Measurements from ENCODE around the gene CDC42BPG. TPM values are rescaled to one million over a fixed set of nuclear protein-coding genes. Genes with fewer than 3 reads are reported as not detected.

Gene CDC42BPG
- total RNA-seq, 1 experiment from 2014 or later, result 21.6 TPM

DNA sequence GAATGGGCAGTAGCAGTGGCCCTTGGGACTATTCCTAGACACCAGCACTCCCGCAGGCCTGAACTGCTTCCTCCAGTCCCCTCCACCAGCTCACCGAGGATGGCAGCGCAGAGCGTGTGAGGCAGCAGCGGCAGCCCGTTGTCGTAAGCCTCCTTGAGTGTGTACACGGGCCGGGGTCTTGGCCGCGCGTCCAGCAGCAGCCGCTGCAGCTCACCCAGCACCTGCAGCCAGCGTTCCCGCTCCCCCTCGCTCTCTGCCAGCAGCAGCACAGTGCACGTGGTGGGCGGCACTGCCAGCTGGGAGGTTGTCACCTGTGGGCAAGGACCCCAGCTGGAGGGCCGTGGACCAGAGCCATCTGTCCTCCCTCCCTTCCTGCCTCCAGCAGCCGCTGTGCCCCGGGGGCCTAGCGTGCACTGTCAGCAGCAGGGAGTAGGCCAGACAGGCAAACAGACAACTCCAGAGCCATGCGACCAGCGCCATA is 13.0 kb downstream of the CDC42BPG start (continued):
- TF ChIP-seq, protein P1, sequence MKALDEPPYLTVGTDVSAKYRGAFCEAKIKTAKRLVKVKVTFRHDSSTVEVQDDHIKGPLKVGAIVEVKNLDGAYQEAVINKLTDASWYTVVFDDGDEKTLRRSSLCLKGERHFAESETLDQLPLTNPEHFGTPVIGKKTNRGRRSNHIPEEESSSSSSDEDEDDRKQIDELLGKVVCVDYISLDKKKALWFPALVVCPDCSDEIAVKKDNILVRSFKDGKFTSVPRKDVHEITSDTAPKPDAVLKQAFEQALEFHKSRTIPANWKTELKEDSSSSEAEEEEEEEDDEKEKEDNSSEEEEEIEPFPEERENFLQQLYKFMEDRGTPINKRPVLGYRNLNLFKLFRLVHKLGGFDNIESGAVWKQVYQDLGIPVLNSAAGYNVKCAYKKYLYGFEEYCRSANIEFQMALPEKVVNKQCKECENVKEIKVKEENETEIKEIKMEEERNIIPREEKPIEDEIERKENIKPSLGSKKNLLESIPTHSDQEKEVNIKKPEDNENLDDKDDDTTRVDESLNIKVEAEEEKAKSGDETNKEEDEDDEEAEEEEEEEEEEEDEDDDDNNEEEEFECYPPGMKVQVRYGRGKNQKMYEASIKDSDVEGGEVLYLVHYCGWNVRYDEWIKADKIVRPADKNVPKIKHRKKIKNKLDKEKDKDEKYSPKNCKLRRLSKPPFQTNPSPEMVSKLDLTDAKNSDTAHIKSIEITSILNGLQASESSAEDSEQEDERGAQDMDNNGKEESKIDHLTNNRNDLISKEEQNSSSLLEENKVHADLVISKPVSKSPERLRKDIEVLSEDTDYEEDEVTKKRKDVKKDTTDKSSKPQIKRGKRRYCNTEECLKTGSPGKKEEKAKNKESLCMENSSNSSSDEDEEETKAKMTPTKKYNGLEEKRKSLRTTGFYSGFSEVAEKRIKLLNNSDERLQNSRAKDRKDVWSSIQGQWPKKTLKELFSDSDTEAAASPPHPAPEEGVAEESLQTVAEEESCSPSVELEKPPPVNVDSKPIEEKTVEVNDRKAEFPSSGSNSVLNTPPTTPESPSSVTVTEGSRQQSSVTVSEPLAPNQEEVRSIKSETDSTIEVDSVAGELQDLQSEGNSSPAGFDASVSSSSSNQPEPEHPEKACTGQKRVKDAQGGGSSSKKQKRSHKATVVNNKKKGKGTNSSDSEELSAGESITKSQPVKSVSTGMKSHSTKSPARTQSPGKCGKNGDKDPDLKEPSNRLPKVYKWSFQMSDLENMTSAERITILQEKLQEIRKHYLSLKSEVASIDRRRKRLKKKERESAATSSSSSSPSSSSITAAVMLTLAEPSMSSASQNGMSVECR (CRISPR knock-in tag; IDR thresholded peaks at IDR 0.05; ENCODE audit: borderline replicate concordance), result no peak
- TF ChIP-seq EMX1 (CRISPR knock-in tag; IDR thresholded peaks at IDR 0.05), result no peak
- TF ChIP-seq NFE2L1 (CRISPR knock-in tag; IDR thresholded peaks at IDR 0.05), result no peak
- TF ChIP-seq, protein P2, sequence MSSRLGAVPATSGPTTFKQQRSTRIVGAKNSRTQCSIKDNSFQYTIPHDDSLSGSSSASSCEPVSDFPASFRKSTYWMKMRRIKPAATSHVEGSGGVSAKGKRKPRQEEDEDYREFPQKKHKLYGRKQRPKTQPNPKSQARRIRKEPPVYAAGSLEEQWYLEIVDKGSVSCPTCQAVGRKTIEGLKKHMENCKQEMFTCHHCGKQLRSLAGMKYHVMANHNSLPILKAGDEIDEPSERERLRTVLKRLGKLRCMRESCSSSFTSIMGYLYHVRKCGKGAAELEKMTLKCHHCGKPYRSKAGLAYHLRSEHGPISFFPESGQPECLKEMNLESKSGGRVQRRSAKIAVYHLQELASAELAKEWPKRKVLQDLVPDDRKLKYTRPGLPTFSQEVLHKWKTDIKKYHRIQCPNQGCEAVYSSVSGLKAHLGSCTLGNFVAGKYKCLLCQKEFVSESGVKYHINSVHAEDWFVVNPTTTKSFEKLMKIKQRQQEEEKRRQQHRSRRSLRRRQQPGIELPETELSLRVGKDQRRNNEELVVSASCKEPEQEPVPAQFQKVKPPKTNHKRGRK (CRISPR knock-in tag; IDR thresholded peaks at IDR 0.05; ENCODE audit: borderline replicate concordance), result no peak
- TF ChIP-seq, protein P3, sequence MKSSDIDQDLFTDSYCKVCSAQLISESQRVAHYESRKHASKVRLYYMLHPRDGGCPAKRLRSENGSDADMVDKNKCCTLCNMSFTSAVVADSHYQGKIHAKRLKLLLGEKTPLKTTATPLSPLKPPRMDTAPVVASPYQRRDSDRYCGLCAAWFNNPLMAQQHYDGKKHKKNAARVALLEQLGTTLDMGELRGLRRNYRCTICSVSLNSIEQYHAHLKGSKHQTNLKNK (CRISPR knock-in tag; IDR thresholded peaks at IDR 0.05), result no peak
- TF ChIP-seq FOXP1 (CRISPR knock-in tag; IDR thresholded peaks at IDR 0.05; ENCODE audit: borderline replicate concordance), result no peak
- TF ChIP-seq ZNF396 (CRISPR knock-in tag; IDR thresholded peaks at IDR 0.05; ENCODE audit: borderline replicate concordance), result no peak
- TF ChIP-seq, protein P4, sequence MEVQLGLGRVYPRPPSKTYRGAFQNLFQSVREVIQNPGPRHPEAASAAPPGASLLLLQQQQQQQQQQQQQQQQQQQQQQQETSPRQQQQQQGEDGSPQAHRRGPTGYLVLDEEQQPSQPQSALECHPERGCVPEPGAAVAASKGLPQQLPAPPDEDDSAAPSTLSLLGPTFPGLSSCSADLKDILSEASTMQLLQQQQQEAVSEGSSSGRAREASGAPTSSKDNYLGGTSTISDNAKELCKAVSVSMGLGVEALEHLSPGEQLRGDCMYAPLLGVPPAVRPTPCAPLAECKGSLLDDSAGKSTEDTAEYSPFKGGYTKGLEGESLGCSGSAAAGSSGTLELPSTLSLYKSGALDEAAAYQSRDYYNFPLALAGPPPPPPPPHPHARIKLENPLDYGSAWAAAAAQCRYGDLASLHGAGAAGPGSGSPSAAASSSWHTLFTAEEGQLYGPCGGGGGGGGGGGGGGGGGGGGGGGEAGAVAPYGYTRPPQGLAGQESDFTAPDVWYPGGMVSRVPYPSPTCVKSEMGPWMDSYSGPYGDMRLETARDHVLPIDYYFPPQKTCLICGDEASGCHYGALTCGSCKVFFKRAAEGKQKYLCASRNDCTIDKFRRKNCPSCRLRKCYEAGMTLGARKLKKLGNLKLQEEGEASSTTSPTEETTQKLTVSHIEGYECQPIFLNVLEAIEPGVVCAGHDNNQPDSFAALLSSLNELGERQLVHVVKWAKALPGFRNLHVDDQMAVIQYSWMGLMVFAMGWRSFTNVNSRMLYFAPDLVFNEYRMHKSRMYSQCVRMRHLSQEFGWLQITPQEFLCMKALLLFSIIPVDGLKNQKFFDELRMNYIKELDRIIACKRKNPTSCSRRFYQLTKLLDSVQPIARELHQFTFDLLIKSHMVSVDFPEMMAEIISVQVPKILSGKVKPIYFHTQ (CRISPR knock-in tag; IDR thresholded peaks at IDR 0.05), result no peak
- no peak for TF ChIP-seq TCF7 (CRISPR knock-in tag; IDR thresholded peaks at IDR 0.05; ENCODE audit: low read depth)
- TF ChIP-seq, protein P5, sequence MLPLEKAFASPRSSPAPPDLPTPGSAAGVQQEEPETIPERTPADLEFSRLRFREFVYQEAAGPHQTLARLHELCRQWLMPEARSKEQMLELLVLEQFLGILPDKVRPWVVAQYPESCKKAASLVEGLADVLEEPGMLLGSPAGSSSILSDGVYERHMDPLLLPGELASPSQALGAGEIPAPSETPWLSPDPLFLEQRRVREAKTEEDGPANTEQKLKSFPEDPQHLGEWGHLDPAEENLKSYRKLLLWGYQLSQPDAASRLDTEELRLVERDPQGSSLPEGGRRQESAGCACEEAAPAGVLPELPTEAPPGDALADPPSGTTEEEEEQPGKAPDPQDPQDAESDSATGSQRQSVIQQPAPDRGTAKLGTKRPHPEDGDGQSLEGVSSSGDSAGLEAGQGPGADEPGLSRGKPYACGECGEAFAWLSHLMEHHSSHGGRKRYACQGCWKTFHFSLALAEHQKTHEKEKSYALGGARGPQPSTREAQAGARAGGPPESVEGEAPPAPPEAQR (CRISPR knock-in tag; IDR thresholded peaks at IDR 0.05), result no peak
- TF ChIP-seq RORB (CRISPR knock-in tag; IDR thresholded peaks at IDR 0.05), result no peak
- TF ChIP-seq, protein P6, sequence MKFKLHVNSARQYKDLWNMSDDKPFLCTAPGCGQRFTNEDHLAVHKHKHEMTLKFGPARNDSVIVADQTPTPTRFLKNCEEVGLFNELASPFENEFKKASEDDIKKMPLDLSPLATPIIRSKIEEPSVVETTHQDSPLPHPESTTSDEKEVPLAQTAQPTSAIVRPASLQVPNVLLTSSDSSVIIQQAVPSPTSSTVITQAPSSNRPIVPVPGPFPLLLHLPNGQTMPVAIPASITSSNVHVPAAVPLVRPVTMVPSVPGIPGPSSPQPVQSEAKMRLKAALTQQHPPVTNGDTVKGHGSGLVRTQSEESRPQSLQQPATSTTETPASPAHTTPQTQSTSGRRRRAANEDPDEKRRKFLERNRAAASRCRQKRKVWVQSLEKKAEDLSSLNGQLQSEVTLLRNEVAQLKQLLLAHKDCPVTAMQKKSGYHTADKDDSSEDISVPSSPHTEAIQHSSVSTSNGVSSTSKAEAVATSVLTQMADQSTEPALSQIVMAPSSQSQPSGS (CRISPR knock-in tag; IDR thresholded peaks at IDR 0.05; ENCODE audit: borderline replicate concordance, low read depth), result no peak
- TF ChIP-seq SMAD4 (CRISPR knock-in tag; IDR thresholded peaks at IDR 0.05), result no peak
